ENCODE data around the gene R3HCC1L. TPM values are rescaled to one million over a fixed set of nuclear protein-coding genes. Genes with fewer than 3 reads are reported as not detected.
A peak's percentile ranks its signal among the peaks of the same experiment; 100 is the strongest.

The R3HCC1L gene
- total and polyA plus RNA-seq, 2 of the 4 experiments (the other 2 are of a cell fraction) = 8.3 to 14.7 TPM

DNA sequence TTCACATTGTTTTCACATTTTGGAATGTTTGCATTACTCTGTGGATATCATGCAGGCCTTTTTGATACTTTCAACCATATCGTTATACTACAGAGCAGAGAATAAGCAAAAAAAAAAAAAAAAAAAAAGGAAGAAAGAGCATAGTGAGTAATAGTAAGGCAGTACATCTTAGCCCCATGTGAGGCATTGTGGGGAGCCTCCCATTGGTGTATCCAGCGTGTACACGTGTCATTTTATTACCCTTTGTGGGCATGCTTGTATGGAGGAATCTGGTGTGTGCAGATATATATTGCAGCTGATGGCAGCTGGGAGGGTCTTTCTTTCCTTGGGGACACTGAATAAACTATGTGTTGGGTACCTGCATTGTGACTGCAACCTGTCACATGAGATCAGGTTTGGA, 19.6 kb downstream of the R3HCC1L start:
- H3K9me1 ChIP-seq (ENCODE audit: insufficient read depth, low read length) = peaks cover 12% of the 10 kb centered on the region
- H2BK120ac ChIP-seq (ENCODE audit: low read depth, low read length) = no peak overlapping the region
- peak overlapping the region; percentile 36; the same call in 1 of the 2 replicates for H3K4ac ChIP-seq (ENCODE audit: low read depth, low read length)
- H3K36me3 ChIP-seq (ENCODE audit: control insufficient read depth, insufficient read depth, low read length) = peaks cover 3% of the 10 kb centered on the region; the same call in 1 of the 2 replicates
- H3K56ac ChIP-seq (ENCODE audit: extremely low read depth, insufficient read depth, low read length) = no peak overlapping the region
- peak overlapping the region; percentile 86; the same call in 1 of the 2 replicates for H3K4me2 ChIP-seq (ENCODE audit: low read depth, low read length)
- ChIA-PET CTCF (interaction anchor here (0.7 kb wide), 1 partner anchor 16 kb away, joined by 7 read pairs; no protein-coding TSS in a partner anchor), POLR2A (ENCODE audit: unreplicated experiment) (no interaction called here)
- H2AK9ac ChIP-seq (replicated peaks; ENCODE audit: low read depth, low read length, poor library complexity) = no peak overlapping the region
- intact Hi-C loops (cut with micrococcal nuclease) = no loop called here
- H3K27ac ChIP-seq (ENCODE audit: insufficient read depth, low read length) = peak overlapping the region; percentile 62; the same call in 1 of the 2 replicates
- in situ Hi-C loops (cut with MboI; ENCODE audit: low sequenced_read_pairs) = no loop called here
- H3K18ac ChIP-seq (ENCODE audit: low read depth, low read length) = no peak overlapping the region
- peaks cover 7% of the 10 kb centered on the region for H3K4me1 ChIP-seq (ENCODE audit: control insufficient read depth, insufficient read depth, low read length)
- no peak overlapping the region for H2BK15ac ChIP-seq (ENCODE audit: low read depth, low read length)
- 80% methylated on average over 1 of the region's 3 CpGs; no CpG with 5 or more reads in 1 of the 2 experiments for WGBS, 2 experiments (ENCODE audit: extremely low coverage in 2 of 2, insufficient read length in 1 of 2)
- no peak overlapping the region for H3K4me3 ChIP-seq (ENCODE audit: insufficient read depth, low read depth, low read length)
- H3K14ac ChIP-seq (replicated peaks; ENCODE audit: low read depth, low read length) = no peak overlapping the region; the same call in 1 of the 2 replicates
- no peak overlapping the region for H2AFZ ChIP-seq (replicated peaks; ENCODE audit: low read length, poor library complexity)
- no peak overlapping the region for H3K23ac ChIP-seq (ENCODE audit: low read depth, low read length)
- H3K9ac ChIP-seq (ENCODE audit: low read depth, low read length) = no peak overlapping the region
- peaks cover 14% of the 10 kb centered on the region; the same call in 1 of the 2 replicates for H4K20me1 ChIP-seq (ENCODE audit: insufficient read depth, low read length)
- H2AK5ac ChIP-seq (ENCODE audit: low read depth, low read length) = no peak overlapping the region
- BruUV-seq (replicated peaks) = no TSS peak
- DNase-seq = no peak
- peaks cover 26 to 47% of the 10 kb centered on the region in 2 experiments for H3K79me1 ChIP-seq (ENCODE audit: low read depth in 1 of 2, low read length in 2 of 2)
- H2BK20ac ChIP-seq (ENCODE audit: low read depth, low read length) = no peak overlapping the region
- 0 out of 2 replicates have a peak, but pooled peaks cover 2% of the 10 kb centered on the region for H3K9me3 ChIP-seq (ENCODE audit: control insufficient read depth, insufficient read depth, low read length)
- H2BK5ac ChIP-seq (ENCODE audit: low read depth, low read length, poor library complexity, severe bottlenecking) = peak overlapping the region; percentile 63
- H4K5ac ChIP-seq (ENCODE audit: low read depth, low read length) = no peak overlapping the region; the same call in 1 of the 2 replicates
- no peak overlapping the region for H4K91ac ChIP-seq (ENCODE audit: insufficient read depth, low read depth, low read length)
- ATAC-seq (ENCODE audit: low read depth) = peak; percentile 22
- dilution Hi-C loops (cut with HindIII; ENCODE audit: low sequenced_read_pairs, unreplicated experiment) = no loop called here
- H4K8ac ChIP-seq (ENCODE audit: low read depth in 2 of 2, low read length in 2 of 2) = no peak overlapping the region
- no peaks in the 10 kb centered on the region for H3K27me3 ChIP-seq (ENCODE audit: control insufficient read depth, insufficient read depth, low read length)
- no peak for TF ChIP-seq BHLHE40 (IDR thresholded peaks at IDR 0.05; ENCODE audit: low read depth, low read length)
- TF ChIP-seq FOS (IDR thresholded peaks at IDR 0.05; ENCODE audit: low read depth, low read length) = no peak
- no peak for TF ChIP-seq RFX5 (IDR thresholded peaks at IDR 0.05; ENCODE audit: low read depth, low read length)
- no peak for TF ChIP-seq CEBPB (IDR thresholded peaks at IDR 0.05; ENCODE audit: low read depth, low read length)
- TF ChIP-seq SMC3 (IDR thresholded peaks at IDR 0.05; ENCODE audit: low read depth, low read length) = no peak
- no peak for TF ChIP-seq RCOR1 (IDR thresholded peaks at IDR 0.05; ENCODE audit: insufficient replicate concordance, low read length)
- TF ChIP-seq, protein P1, sequence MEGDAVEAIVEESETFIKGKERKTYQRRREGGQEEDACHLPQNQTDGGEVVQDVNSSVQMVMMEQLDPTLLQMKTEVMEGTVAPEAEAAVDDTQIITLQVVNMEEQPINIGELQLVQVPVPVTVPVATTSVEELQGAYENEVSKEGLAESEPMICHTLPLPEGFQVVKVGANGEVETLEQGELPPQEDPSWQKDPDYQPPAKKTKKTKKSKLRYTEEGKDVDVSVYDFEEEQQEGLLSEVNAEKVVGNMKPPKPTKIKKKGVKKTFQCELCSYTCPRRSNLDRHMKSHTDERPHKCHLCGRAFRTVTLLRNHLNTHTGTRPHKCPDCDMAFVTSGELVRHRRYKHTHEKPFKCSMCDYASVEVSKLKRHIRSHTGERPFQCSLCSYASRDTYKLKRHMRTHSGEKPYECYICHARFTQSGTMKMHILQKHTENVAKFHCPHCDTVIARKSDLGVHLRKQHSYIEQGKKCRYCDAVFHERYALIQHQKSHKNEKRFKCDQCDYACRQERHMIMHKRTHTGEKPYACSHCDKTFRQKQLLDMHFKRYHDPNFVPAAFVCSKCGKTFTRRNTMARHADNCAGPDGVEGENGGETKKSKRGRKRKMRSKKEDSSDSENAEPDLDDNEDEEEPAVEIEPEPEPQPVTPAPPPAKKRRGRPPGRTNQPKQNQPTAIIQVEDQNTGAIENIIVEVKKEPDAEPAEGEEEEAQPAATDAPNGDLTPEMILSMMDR (conservative IDR thresholded peaks at IDR 0.05; ENCODE audit: low read depth, low read length) = no peak
- TF ChIP-seq CHD1 (IDR thresholded peaks at IDR 0.05; ENCODE audit: low read depth, low read length) = no peak
- TF ChIP-seq MAZ (IDR thresholded peaks at IDR 0.05; ENCODE audit: borderline replicate concordance, low read depth, low read length) = no peak
- TF ChIP-seq MAFK (IDR thresholded peaks at IDR 0.05; ENCODE audit: low read depth, low read length) = no peak
- TF ChIP-seq RAD21 (IDR thresholded peaks at IDR 0.05; ENCODE audit: low read length) = no peak
- no peak for TF ChIP-seq MXI1 (IDR thresholded peaks at IDR 0.05; ENCODE audit: borderline replicate concordance, low read depth, low read length)
- TF ChIP-seq, protein P2, sequence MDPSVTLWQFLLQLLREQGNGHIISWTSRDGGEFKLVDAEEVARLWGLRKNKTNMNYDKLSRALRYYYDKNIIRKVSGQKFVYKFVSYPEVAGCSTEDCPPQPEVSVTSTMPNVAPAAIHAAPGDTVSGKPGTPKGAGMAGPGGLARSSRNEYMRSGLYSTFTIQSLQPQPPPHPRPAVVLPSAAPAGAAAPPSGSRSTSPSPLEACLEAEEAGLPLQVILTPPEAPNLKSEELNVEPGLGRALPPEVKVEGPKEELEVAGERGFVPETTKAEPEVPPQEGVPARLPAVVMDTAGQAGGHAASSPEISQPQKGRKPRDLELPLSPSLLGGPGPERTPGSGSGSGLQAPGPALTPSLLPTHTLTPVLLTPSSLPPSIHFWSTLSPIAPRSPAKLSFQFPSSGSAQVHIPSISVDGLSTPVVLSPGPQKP (IDR thresholded peaks at IDR 0.05; ENCODE audit: borderline replicate concordance, low read depth, low read length) = no peak
- TF ChIP-seq POLR2A (IDR thresholded peaks at IDR 0.05; ENCODE audit: low read depth, low read length) = no peak
- TF ChIP-seq NFE2L2 (IDR thresholded peaks at IDR 0.05; ENCODE audit: low read depth, low read length) = no peak
- TF ChIP-seq, protein P3, sequence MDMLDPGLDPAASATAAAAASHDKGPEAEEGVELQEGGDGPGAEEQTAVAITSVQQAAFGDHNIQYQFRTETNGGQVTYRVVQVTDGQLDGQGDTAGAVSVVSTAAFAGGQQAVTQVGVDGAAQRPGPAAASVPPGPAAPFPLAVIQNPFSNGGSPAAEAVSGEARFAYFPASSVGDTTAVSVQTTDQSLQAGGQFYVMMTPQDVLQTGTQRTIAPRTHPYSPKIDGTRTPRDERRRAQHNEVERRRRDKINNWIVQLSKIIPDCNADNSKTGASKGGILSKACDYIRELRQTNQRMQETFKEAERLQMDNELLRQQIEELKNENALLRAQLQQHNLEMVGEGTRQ (IDR thresholded peaks at IDR 0.05; ENCODE audit: low read depth, low read length) = no peak
